Measurements from ENCODE around the gene TESPA1. TPM values are rescaled to one million over a fixed set of nuclear protein-coding genes. Genes with fewer than 3 reads are reported as not detected.

TESPA1 gene
- total and polyA plus RNA-seq, 2 experiments from 2014 or later, result 0.34 TPM; not detected in 1

- no peaks in the 10 kb centered on the region for H3K4me1 Mint-ChIP-seq
- H3K27me3 Mint-ChIP-seq (ENCODE audit: insufficient read depth, low read depth, poor library complexity), result peaks cover 5% of the 10 kb centered on the region
- Histone ChIP-seq H3K79me2 (replicated peaks; ENCODE audit: insufficient read depth) (no peaks in the 10 kb centered on the region), H3K4me3 (no peak overlapping the region), H3F3A (replicated peaks; ENCODE audit: low read depth) (no peaks in the 10 kb centered on the region), H3K36me3 (ENCODE audit: insufficient read depth) (no peaks in the 10 kb centered on the region; the same call in 1 of the 2 replicates), H3K9me2 (ENCODE audit: insufficient read depth) (0 out of 2 replicates have a peak, but pooled peaks cover 11% of the 10 kb centered on the region), H4K20me1 (replicated peaks; ENCODE audit: insufficient read depth) (no peaks in the 10 kb centered on the region), H2AFZ (no peak overlapping the region), H3K27me3 (ENCODE audit: insufficient read depth) (peaks cover 4% of the 10 kb centered on the region; the same call in 1 of the 2 replicates), H3K27ac (ENCODE audit: low read depth) (no peak overlapping the region), H3K4me1 (ENCODE audit: insufficient read depth) (no peaks in the 10 kb centered on the region), H3K4me2 (no peak overlapping the region)
- H3K36me3 Mint-ChIP-seq (ENCODE audit: low read depth), result peaks cover 19% of the 10 kb centered on the region
- H3K9me3 Mint-ChIP-seq, result peaks cover 35% of the 10 kb centered on the region
- DNase-seq (ENCODE audit: low spot score) (no peak), ATAC-seq (no peak)
- no peak overlapping the region for H3K27ac Mint-ChIP-seq
- no peak overlapping the region for H3K4me3 Mint-ChIP-seq
- TF ChIP-seq, protein P1, sequence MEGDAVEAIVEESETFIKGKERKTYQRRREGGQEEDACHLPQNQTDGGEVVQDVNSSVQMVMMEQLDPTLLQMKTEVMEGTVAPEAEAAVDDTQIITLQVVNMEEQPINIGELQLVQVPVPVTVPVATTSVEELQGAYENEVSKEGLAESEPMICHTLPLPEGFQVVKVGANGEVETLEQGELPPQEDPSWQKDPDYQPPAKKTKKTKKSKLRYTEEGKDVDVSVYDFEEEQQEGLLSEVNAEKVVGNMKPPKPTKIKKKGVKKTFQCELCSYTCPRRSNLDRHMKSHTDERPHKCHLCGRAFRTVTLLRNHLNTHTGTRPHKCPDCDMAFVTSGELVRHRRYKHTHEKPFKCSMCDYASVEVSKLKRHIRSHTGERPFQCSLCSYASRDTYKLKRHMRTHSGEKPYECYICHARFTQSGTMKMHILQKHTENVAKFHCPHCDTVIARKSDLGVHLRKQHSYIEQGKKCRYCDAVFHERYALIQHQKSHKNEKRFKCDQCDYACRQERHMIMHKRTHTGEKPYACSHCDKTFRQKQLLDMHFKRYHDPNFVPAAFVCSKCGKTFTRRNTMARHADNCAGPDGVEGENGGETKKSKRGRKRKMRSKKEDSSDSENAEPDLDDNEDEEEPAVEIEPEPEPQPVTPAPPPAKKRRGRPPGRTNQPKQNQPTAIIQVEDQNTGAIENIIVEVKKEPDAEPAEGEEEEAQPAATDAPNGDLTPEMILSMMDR (conservative IDR thresholded peaks at IDR 0.05; ENCODE audit: low read depth in 2 of 2), result no peak
- no peak for TF ChIP-seq POLR2AphosphoS5 (IDR thresholded peaks at IDR 0.05; ENCODE audit: low read depth)
- no peak for TF ChIP-seq EZH2 (IDR thresholded peaks at IDR 0.05; ENCODE audit: low read depth, unreplicated experiment)
Observed at GRCh38 chr12:54932691-54933090, 51.9 kb downstream of the TESPA1 start.

GRCh38 chr12:54932038-54932437, 52.5 kb downstream of the TESPA1 start:
- Mint-ChIP-seq H3K27me3 (ENCODE audit: insufficient read depth, low read depth, poor library complexity) (peaks cover 8% of the 10 kb centered on the region), H3K9me3 (peaks cover 41% of the 10 kb centered on the region), H3K36me3 (ENCODE audit: low read depth) (peaks cover 25% of the 10 kb centered on the region), H3K27ac (no peak overlapping the region), H3K4me3 (no peak overlapping the region), H3K4me1 (no peaks in the 10 kb centered on the region)
- Histone ChIP-seq H4K20me1 (replicated peaks; ENCODE audit: insufficient read depth) (no peaks in the 10 kb centered on the region), H3K27ac (ENCODE audit: low read depth) (no peak overlapping the region), H3K4me1 (ENCODE audit: insufficient read depth) (no peaks in the 10 kb centered on the region), H3K9me2 (ENCODE audit: insufficient read depth) (0 out of 2 replicates have a peak, but pooled peaks cover 11% of the 10 kb centered on the region), H3F3A (replicated peaks; ENCODE audit: low read depth) (no peaks in the 10 kb centered on the region), H3K4me2 (no peak overlapping the region), H3K36me3 (ENCODE audit: insufficient read depth) (no peaks in the 10 kb centered on the region; the same call in 1 of the 2 replicates), H2AFZ (no peak overlapping the region), H3K27me3 (ENCODE audit: insufficient read depth) (peaks cover 11% of the 10 kb centered on the region; the same call in 1 of the 2 replicates), H3K79me2 (replicated peaks; ENCODE audit: insufficient read depth) (no peaks in the 10 kb centered on the region), H3K4me3 (no peak overlapping the region)
- ATAC-seq (no peak), DNase-seq (ENCODE audit: low spot score) (no peak)
- TF ChIP-seq NANOG (IDR thresholded peaks at IDR 0.05; ENCODE audit: borderline replicate concordance) (no peak), STAT1 (IDR thresholded peaks at IDR 0.05; ENCODE audit: unreplicated experiment) (no peak), POLR2AphosphoS5 (IDR thresholded peaks at IDR 0.05; ENCODE audit: low read depth) (no peak), JUNB (IDR thresholded peaks at IDR 0.05; ENCODE audit: unreplicated experiment) (no peak), EZH2 (IDR thresholded peaks at IDR 0.05; ENCODE audit: low read depth, unreplicated experiment) (no peak), CREB1 (CRISPR knock-in tag; IDR thresholded peaks at IDR 0.05; ENCODE audit: low read depth) (no peak)
- TF ChIP-seq, protein P2, sequence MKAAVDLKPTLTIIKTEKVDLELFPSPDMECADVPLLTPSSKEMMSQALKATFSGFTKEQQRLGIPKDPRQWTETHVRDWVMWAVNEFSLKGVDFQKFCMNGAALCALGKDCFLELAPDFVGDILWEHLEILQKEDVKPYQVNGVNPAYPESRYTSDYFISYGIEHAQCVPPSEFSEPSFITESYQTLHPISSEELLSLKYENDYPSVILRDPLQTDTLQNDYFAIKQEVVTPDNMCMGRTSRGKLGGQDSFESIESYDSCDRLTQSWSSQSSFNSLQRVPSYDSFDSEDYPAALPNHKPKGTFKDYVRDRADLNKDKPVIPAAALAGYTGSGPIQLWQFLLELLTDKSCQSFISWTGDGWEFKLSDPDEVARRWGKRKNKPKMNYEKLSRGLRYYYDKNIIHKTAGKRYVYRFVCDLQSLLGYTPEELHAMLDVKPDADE (IDR thresholded peaks at IDR 0.05), result no peak
- TF ChIP-seq, protein P3, sequence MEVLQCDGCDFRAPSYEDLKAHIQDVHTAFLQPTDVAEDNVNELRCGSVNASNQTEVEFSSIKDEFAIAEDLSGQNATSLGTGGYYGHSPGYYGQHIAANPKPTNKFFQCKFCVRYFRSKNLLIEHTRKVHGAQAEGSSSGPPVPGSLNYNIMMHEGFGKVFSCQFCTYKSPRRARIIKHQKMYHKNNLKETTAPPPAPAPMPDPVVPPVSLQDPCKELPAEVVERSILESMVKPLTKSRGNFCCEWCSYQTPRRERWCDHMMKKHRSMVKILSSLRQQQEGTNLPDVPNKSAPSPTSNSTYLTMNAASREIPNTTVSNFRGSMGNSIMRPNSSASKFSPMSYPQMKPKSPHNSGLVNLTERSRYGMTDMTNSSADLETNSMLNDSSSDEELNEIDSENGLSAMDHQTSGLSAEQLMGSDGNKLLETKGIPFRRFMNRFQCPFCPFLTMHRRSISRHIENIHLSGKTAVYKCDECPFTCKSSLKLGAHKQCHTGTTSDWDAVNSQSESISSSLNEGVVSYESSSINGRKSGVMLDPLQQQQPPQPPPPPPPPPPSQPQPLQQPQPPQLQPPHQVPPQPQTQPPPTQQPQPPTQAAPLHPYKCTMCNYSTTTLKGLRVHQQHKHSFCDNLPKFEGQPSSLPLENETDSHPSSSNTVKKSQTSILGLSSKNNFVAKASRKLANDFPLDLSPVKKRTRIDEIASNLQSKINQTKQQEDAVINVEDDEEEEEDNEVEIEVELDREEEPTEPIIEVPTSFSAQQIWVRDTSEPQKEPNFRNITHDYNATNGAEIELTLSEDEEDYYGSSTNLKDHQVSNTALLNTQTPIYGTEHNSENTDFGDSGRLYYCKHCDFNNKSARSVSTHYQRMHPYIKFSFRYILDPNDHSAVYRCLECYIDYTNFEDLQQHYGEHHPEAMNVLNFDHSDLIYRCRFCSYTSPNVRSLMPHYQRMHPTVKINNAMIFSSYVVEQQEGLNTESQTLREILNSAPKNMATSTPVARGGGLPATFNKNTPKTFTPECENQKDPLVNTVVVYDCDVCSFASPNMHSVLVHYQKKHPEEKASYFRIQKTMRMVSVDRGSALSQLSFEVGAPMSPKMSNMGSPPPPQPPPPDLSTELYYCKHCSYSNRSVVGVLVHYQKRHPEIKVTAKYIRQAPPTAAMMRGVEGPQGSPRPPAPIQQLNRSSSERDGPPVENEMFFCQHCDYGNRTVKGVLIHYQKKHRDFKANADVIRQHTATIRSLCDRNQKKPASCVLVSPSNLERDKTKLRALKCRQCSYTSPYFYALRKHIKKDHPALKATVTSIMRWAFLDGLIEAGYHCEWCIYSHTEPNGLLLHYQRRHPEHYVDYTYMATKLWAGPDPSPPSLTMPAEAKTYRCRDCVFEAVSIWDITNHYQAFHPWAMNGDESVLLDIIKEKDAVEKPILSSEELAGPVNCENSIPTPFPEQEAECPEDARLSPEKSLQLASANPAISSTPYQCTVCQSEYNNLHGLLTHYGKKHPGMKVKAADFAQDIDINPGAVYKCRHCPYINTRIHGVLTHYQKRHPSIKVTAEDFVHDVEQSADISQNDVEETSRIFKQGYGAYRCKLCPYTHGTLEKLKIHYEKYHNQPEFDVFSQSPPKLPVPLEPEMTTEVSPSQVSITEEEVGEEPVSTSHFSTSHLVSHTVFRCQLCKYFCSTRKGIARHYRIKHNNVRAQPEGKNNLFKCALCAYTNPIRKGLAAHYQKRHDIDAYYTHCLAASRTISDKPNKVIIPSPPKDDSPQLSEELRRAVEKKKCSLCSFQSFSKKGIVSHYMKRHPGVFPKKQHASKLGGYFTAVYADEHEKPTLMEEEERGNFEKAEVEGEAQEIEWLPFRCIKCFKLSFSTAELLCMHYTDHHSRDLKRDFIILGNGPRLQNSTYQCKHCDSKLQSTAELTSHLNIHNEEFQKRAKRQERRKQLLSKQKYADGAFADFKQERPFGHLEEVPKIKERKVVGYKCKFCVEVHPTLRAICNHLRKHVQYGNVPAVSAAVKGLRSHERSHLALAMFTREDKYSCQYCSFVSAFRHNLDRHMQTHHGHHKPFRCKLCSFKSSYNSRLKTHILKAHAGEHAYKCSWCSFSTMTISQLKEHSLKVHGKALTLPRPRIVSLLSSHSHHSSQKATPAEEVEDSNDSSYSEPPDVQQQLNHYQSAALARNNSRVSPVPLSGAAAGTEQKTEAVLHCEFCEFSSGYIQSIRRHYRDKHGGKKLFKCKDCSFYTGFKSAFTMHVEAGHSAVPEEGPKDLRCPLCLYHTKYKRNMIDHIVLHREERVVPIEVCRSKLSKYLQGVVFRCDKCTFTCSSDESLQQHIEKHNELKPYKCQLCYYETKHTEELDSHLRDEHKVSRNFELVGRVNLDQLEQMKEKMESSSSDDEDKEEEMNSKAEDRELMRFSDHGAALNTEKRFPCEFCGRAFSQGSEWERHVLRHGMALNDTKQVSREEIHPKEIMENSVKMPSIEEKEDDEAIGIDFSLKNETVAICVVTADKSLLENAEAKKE (CRISPR knock-in tag; IDR thresholded peaks at IDR 0.05), result no peak
- TF ChIP-seq, protein P1 (conservative IDR thresholded peaks at IDR 0.05; ENCODE audit: low read depth in 2 of 2), result no peak

Measured in GM23338 (cell line).